Pons (tissue), 1 donor: Measurements from ENCODE around the gene FRAS1.
"Not testable (repeated sequence)": the region's sequence is repeated elsewhere in the genome, so short reads cannot be mapped to it uniquely, and the experiment has no call there.

ENCODE experiments used
- DNase-seq: peaks from one replicate; pipeline ENCODE4 v3.0.0-alpha.2; 2016; ENCODE audit warnings: low spot score

The FRAS1 gene

GRCh38 chr4:78325271-78326157, 268.4 kb downstream of the FRAS1 start:
- DNase-seq = no peak

DNA sequence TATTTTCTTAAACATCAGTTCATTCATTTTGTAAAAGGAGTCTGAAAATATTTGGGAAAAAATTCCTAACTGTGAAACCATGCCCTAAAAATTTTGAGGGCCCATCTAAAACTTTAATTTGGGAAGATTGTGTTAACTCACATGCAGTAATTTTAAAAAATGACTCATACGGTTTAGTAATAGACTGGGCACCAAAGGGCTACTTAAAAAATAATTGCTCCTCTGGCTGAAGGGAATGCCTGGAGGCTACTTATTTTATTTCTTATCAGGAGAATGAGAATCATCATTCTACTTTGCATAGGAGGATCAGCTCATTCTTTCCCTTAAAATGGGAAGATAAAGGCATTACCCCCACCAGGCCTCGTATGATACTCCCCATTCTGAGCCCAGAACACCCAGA, 271.5 kb downstream of the FRAS1 start:
- DNase-seq = not testable (repeated sequence)

DNA sequence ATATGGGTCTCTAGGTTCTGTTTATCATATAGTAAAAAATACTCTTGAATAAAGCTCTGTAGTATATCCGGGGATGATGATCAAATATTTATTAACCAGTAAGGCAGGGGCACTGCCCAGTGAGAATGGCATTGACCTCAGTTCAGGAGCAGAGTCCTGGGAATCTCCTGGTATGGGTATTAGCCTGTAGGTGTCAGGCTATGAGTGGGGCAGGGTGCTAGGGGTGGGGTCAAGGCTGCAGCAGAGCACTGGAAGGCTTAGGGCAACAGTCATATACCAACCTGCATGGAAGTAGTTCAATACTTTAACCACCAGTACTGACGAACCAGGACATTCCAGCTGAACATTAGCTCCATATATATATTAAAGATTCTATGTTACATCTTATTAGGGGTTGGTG, 274.1 kb downstream of the FRAS1 start:
- DNase-seq = no peak

DNA sequence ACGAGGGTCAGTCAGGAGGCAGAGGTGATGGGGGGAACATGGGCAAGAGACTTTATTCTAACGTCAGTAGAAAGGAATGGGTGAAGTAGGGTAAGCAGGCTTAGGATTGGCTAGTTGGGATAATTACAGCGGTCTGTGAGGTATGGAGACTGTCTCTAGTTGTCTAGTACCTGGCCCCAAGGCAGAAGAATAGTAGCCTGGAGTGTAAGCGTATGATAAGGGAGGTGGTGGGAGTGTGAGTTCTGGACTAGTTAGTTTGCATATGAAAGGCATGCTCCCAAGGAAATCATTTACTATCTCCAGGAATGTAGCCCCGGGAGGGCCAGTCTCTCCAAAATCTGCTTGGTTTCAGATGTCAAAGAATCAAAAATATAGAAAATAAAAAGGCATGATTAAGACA, 274.8 kb downstream of the FRAS1 start:
- DNase-seq = no peak

- DNase-seq = no peak
Measured at GRCh38 chr4:78332976-78333375, 275.9 kb downstream of the FRAS1 start.

DNA sequence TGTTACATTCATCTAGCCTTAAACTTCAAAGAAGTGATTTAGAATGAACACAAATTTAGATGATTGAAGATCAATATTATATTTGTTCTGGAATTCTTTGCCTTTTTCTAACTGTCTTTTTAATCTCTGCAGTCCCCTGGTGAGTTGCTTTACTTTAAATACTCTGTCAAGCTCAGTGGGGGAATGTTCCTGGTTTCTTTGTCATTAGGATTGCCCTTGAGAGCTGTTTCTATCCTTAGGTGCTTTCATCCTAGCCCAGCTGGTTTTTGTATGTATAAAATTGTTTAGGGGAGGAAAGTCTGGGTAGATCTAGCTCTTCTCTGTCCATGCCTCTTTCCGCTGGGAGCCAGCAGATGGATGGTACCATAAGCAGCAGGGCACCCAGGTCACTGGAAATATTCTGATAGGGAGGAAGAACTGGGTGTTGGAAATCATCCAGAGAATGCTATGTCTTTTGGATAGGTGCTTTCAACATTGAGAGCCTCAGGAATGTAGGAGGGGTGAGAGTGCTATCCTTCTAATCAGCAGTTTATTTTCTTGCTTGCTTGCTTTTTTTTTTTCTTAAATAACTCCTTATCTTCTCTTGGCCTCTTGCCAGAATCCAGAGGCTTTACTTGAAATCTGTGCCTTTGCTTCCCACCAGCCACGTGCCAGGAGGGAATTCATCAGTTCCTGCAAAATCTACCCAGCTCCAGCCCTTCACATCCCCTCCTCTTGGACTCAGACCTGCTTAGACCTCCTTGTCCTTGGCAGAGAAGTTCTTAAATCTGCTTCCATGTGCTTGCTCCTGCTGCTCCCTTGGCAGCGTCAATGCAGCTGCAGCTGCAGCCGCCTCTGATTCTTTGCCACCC, 279.2 kb downstream of the FRAS1 start:
- DNase-seq = no peak

- no peak for DNase-seq
Measured at GRCh38 chr4:78337244-78338020, 280.3 kb downstream of the FRAS1 start.

GRCh38 chr4:78342125-78342524, 285.0 kb downstream of the FRAS1 start:
- no peak for DNase-seq

DNA sequence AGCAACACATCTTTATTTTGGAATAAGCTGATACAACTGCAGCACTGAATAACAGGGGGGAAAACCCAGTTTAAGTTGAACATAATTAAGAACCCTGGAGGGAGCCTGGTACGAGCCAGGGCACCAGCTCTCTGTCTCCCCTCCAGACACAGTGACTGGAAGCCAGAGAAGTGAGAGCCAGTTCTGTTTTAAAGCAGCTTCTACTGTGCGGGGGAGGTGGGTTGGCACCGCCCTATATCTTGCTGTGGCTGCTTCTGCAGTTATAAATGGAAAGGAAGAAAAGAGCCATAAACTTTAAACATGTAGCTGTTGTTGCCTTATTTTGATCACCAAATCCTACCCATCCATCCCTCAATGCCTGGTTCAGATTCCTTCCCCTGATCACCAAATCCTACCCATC, 286.6 kb downstream of the FRAS1 start:
- DNase-seq = no peak

GRCh38 chr4:78345237-78345636, 288.1 kb downstream of the FRAS1 start:
- DNase-seq = no peak

- no peak for DNase-seq
Measured at GRCh38 chr4:78346222-78346621, 289.1 kb downstream of the FRAS1 start.

- DNase-seq = no peak
Measured at GRCh38 chr4:78347527-78347926, 290.4 kb downstream of the FRAS1 start.

DNA sequence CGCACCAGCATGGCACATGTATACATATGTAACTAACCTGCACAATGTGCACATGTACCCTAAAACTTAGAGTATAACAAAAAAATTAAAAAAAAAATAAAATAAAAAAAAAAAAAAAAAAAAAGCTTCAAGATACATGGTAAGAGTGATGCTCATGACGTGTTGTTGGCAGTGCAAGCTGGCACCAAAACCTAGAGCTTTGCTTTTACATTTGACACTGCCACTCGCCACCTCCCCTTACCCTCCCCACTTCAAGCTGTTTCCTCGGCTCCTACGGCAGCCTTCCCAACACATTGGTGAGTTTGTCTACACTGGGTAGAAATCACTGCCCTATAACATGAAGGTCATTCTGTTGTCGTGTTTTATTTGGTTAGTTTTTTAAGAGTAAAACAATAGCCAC, 296.8 kb downstream of the FRAS1 start:
- DNase-seq = no peak

DNA sequence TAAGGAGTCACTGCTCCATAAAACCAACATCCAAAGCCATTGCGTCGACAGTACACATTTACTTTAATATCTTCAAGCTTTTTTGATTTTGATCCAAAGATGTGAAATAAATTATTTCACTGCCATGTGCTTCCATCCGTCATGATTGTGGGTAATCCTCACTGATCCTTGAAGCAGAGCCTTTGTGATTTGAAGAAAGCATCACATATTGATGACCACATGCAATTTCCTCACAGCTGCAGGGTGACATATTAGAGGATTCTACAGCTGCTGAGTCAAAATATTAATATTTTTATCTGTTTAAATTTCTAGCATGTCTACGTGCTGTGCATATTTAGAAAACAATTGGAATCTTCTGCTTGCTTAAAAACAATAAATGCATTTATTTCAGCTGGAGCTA, 297.7 kb downstream of the FRAS1 start:
- no peak for DNase-seq

- no peak for DNase-seq
Measured at GRCh38 chr4:78355306-78355705, 298.2 kb downstream of the FRAS1 start.

DNA sequence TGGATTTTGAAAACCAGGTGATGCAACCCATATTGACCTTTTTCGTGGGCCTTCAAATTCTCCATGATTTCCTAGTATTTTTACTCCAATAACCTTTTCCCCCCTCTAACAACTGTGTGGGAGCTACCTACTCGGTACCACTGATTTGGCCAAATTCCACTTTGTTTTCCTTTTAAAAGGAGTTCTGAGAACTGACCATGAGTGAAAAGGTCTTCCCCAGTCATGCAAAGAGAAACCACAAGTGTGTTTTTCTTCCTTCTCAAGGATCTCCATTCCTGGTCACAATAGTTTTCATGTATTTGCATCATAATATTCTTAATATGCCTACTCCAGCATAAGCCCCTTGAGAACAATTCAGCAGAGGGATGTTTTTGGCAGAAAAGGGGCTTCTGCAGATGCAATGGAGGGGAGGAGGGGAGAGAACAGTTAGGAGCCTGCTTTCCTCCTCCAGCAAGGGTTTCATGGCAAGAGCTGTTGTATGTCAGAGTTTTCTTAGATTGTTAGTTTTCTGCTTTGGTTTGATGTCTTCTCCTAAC, 299.2 kb downstream of the FRAS1 start:
- DNase-seq = no peak

DNA sequence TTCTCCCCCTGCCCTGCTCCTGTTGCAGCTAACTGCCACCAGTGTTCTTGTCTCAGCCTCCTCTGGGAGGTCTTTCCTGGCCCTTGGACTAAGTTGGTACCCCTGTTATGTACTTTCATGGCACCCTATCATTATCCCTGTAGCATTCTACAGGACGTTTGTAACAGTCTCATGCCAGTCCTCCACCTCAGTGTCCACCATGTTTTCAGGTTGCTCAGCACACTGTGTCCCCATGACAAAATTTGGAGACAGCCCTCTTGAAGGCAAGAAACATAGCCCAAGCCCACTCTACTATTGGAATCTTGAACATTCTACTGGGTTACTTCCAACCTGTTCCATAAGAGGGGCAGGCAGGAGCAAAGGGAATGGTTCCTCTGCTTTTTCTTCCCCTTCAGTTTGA, 300.0 kb downstream of the FRAS1 start:
- DNase-seq = no peak

- DNase-seq = no peak
Measured at GRCh38 chr4:78360466-78360865, 303.3 kb downstream of the FRAS1 start.

GRCh38 chr4:78361621-78362120, 304.5 kb downstream of the FRAS1 start:
- DNase-seq = no peak

GRCh38 chr4:78362310-78362709, 305.2 kb downstream of the FRAS1 start:
- no peak for DNase-seq

GRCh38 chr4:78363031-78363570, 306.0 kb downstream of the FRAS1 start:
- DNase-seq = no peak

DNA sequence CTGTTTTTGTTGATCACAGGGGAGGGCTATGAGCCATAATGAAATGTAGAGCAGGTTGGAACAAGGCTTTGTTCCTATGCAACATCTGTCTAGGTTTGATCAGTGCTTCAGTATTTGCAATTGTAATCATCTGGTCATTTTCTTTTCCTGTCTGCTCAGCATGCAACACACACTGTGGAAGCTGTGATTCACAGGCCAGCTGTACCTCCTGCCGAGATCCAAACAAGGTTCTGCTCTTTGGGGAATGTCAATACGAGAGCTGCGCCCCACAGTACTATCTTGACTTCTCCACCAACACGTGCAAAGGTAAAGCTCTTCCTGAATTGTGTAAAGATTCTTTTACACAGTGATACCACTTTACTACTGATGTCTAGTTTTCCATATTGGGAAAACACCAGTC, 312.6 kb downstream of the FRAS1 start:
- no peak for DNase-seq
